Ovary (tissue), 3 donors: Measurements from ENCODE around the gene ST3GAL3.

Experiments used
- CTCF ChIP-seq, 3 donors: fragments of 450-650 bp in 2 of 3; fragments of 200-600 bp in 1 of 3; IDR thresholded peaks; one replicate each; pipeline versions ENCODE4 v1.5.1 to v1.8.0; 2016 to 2022; ENCODE audit warnings: antibody characterized with exemption in 3 of 3, mild to moderate bottlenecking in 1 of 3
- EP300 ChIP-seq: sonication (generic); formaldehyde crosslinking; IDR thresholded peaks from one replicate; pipeline ENCODE4 v1.6.1; 2017; ENCODE audit warnings: antibody characterized with exemption
- POLR2A ChIP-seq: fragments of 450-650 bp; IDR thresholded peaks from one replicate; pipeline ENCODE4 v1.6.1; 2017; ENCODE audit warnings: antibody characterized with exemption, mild to moderate bottlenecking, moderate library complexity
- donor health status: DM: no; HTN: no; CAD: no.

- TF ChIP-seq CTCF (IDR thresholded peaks at IDR 0.05) (peak in 1 of 3 donors; percentile 68), POLR2A (peak; percentile 92), EP300 (no peak)
Observed at GRCh38 chr1:43974443-43975248, 267.3 kb downstream of the ST3GAL3 start, which contains the start of gene ATP6V0B.
